Measurements from ENCODE around the gene SUMO2. TPM values are rescaled to one million over a fixed set of nuclear protein-coding genes. Genes with fewer than 3 reads are reported as not detected.
A peak's percentile ranks its signal among the peaks of the same experiment; 100 is the strongest.

Gene SUMO2
- polyA plus RNA-seq, 3 donors, result 64.9 to 318 (median 282) TPM

DNA sequence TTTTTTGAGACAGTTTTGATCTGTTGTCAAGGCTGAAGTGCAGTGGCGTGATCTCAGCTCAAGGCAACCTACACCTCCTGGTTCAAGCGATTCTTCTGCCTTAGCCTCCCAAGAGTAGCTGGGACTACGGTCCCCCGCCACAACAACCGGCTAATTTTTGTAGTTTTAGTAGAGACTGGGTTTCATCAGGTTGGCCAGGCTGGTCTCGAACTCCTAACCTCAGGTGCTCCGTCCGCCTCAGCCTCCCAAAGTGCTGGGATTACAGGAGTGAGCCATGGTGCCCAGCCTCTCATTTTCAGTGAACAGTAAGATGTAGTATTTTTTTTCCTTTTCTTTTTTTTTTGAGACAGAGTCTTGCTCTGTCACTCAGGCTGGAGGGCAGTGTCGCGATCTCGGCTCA, 7.8 kb downstream of the SUMO2 start:
- H3K27me3 ChIP-seq (ENCODE audit: control insufficient read depth in 2 of 2, insufficient read depth in 2 of 2, low read length in 2 of 2), result no peaks in the 10 kb centered on the region
- no peak overlapping the region for H3K4me3 ChIP-seq (replicated peaks in 1 of 3; ENCODE audit: low read depth in 2 of 3, low read length in 3 of 3)
- H3K79me2 ChIP-seq (ENCODE audit: insufficient read depth, low read length), result peaks cover 97% of the 10 kb centered on the region
- Mint-ChIP-seq H3K36me3 (peaks cover 51 to 83% of the 10 kb centered on the region in 2 donors), H3K27ac (peak overlapping the region in 1 of 7 donors; percentile 42), H3K9me3 (no peaks in the 10 kb centered on the region), H3K4me1 (peaks cover 2% of the 10 kb centered on the region), H3K27me3 (ENCODE audit: low read depth in 3 of 3) (no peaks in the 10 kb centered on the region), H3K4me3 (no peak overlapping the region)
- intact Hi-C loops (cut with micrococcal nuclease), result loop anchor here (5.0 to 10.0 kb wide), 2 partner anchors 63 to 210 kb away; no protein-coding TSS in a partner anchor
- H3K9me3 ChIP-seq (replicated peaks in 1 of 2; ENCODE audit: control insufficient read depth in 1 of 2, insufficient read depth in 1 of 2, low read length in 2 of 2), result no peaks in the 10 kb centered on the region
- no peak overlapping the region for H3K4me2 ChIP-seq (replicated peaks; ENCODE audit: extremely low read depth, low read length, poor library complexity, severe bottlenecking)
- 92% methylated on average over 4 of the region's 11 CpGs for WGBS (ENCODE audit: insufficient coverage)
- H3K36me3 ChIP-seq (replicated peaks in 1 of 2; ENCODE audit: control insufficient read depth in 1 of 2, insufficient read depth in 2 of 2, low read length in 2 of 2), result peaks cover 64 to 86% of the 10 kb centered on the region in 2 donors
- peaks cover 86% of the 10 kb centered on the region for H4K20me1 ChIP-seq (ENCODE audit: insufficient read depth, low read length)
- no peak overlapping the region for H3K9ac ChIP-seq (ENCODE audit: insufficient read depth, low read length, poor library complexity, severe bottlenecking)
- no peak for TF ChIP-seq CTCF (IDR thresholded peaks at IDR 0.05)
- no peaks in the 10 kb centered on the region for H3K4me1 ChIP-seq (ENCODE audit: control insufficient read depth in 1 of 2, insufficient read depth in 2 of 2, low read length in 2 of 2)
- no peak for DNase-seq
- H2AFZ ChIP-seq (ENCODE audit: insufficient read depth, low read depth, low read length, poor library complexity, severe bottlenecking), result no peak overlapping the region
- no peak overlapping the region for H3K27ac ChIP-seq (ENCODE audit: low read depth in 1 of 2, low read length in 2 of 2)

DNA sequence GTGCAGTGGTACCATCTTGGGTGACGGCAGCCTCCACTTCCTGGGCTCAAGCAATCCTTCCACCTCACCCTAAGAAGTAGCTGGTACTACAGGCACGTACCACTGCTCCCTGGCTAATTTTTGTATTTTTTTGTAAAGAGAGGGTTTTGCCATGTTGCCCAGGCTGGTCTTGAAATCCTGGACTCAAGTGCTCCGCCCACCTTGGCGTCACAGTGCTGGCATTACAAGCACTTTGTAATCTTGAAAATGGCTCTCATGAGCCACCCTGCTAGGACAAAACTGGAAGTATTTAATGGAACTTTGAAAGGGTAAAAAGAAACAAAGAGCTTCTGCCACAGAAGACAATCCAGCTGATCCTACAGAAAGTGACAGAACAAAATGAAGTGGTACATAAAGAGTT, 9.2 kb downstream of the SUMO2 start:
- peaks cover 61 to 82% of the 10 kb centered on the region in 2 donors for H3K36me3 ChIP-seq (replicated peaks in 1 of 2; ENCODE audit: control insufficient read depth in 1 of 2, insufficient read depth in 2 of 2, low read length in 2 of 2)
- H3K4me3 ChIP-seq (replicated peaks in 1 of 3; ENCODE audit: low read depth in 2 of 3, low read length in 3 of 3), result no peak overlapping the region
- WGBS (ENCODE audit: insufficient coverage), result 95% methylated on average over 2 of the region's 4 CpGs
- no peak overlapping the region for H3K4me3 Mint-ChIP-seq
- no peak overlapping the region for H3K27ac ChIP-seq (ENCODE audit: low read depth in 1 of 2, low read length in 2 of 2)
- no peaks in the 10 kb centered on the region for H3K27me3 Mint-ChIP-seq (ENCODE audit: low read depth in 3 of 3)
- peaks cover 88% of the 10 kb centered on the region for H3K79me2 ChIP-seq (ENCODE audit: insufficient read depth, low read length)
- H3K9me3 ChIP-seq (replicated peaks in 1 of 2; ENCODE audit: control insufficient read depth in 1 of 2, insufficient read depth in 1 of 2, low read length in 2 of 2), result no peaks in the 10 kb centered on the region
- no peak overlapping the region for H3K4me2 ChIP-seq (replicated peaks; ENCODE audit: extremely low read depth, low read length, poor library complexity, severe bottlenecking)
- peaks cover 84% of the 10 kb centered on the region for H4K20me1 ChIP-seq (ENCODE audit: insufficient read depth, low read length)
- intact Hi-C loops (cut with micrococcal nuclease), result loop anchor here (5.0 to 10.0 kb wide), 2 partner anchors 61 to 209 kb away; no protein-coding TSS in a partner anchor
- peaks cover 2% of the 10 kb centered on the region for H3K4me1 Mint-ChIP-seq
- H3K27me3 ChIP-seq (ENCODE audit: control insufficient read depth in 2 of 2, insufficient read depth in 2 of 2, low read length in 2 of 2), result no peaks in the 10 kb centered on the region
- H3K9me3 Mint-ChIP-seq, result no peaks in the 10 kb centered on the region
- DNase-seq, result no peak
- H3K36me3 Mint-ChIP-seq, result peaks cover 49 to 84% of the 10 kb centered on the region in 2 donors
- H3K4me1 ChIP-seq (ENCODE audit: control insufficient read depth in 1 of 2, insufficient read depth in 2 of 2, low read length in 2 of 2), result no peaks in the 10 kb centered on the region
- no peak overlapping the region for H2AFZ ChIP-seq (ENCODE audit: insufficient read depth, low read depth, low read length, poor library complexity, severe bottlenecking)
- H3K27ac Mint-ChIP-seq, result peak overlapping the region in 2 of 7 donors; percentile 40 to 58
- TF ChIP-seq CTCF (IDR thresholded peaks at IDR 0.05), result no peak
- H3K9ac ChIP-seq (ENCODE audit: insufficient read depth, low read length, poor library complexity, severe bottlenecking), result no peak overlapping the region

Data from CD14-positive monocyte (primary cell).